H1 (cell line): ENCODE data around the gene ATP7A. TPM values are rescaled to one million over a fixed set of nuclear protein-coding genes. Genes with fewer than 3 reads are reported as not detected.

Experiments used
- BRCA1 ChIP-seq: IDR thresholded peaks from 2 replicates; pipeline ENCODE4 v1.6.1; 2012; ENCODE audit warnings: low read depth, low read length, improper control_type of control experiment
- CEBPB ChIP-seq: IDR thresholded peaks from 2 replicates; pipeline ENCODE4 v1.6.1; 2012; ENCODE audit warnings: low read depth, low read length
- CTBP2 ChIP-seq: IDR thresholded peaks from 2 replicates; pipeline ENCODE4 v1.7.0; 2011; ENCODE audit warnings: borderline replicate concordance, mild to moderate bottlenecking, moderate library complexity, mixed read lengths, low read length; ENCODE audit not compliant: insufficient read depth, insufficient read length
- GABPA ChIP-seq: IDR thresholded peaks from 2 replicates; pipeline ENCODE4 v1.6.1; 2011; ENCODE audit warnings: mild to moderate bottlenecking, low read length, moderate library complexity, borderline replicate concordance; ENCODE audit not compliant: insufficient read depth
- HDAC6 ChIP-seq: IDR thresholded peaks from one replicate; pipeline ENCODE4 v1.7.1; 2012; ENCODE audit warnings: low read depth, mild to moderate bottlenecking, inconsistent platforms, low read length, moderate library complexity
- JUND ChIP-seq: IDR thresholded peaks from 2 replicates; pipeline ENCODE4 v1.6.1; 2011; ENCODE audit warnings: mild to moderate bottlenecking, improper control_type of control experiment, low read length
- POU5F1 ChIP-seq: IDR thresholded peaks from 2 replicates; pipeline ENCODE4 v1.6.1; 2011; ENCODE audit warnings: low read depth, mild to moderate bottlenecking, low read length, moderate library complexity
- RAD21 ChIP-seq, 2 experiments: IDR thresholded peaks in 1 of 2; conservative IDR thresholded peaks in 1 of 2; 2 replicates each; pipeline ENCODE4 v1.6.1; 2011; ENCODE audit warnings: low read depth in 2 of 2, low read length in 2 of 2, improper control_type of control experiment in 1 of 2, inconsistent platforms in 1 of 2, mild to moderate bottlenecking in 1 of 2, moderate library complexity in 1 of 2
- polyA plus RNA-seq, 7 experiments: library from polyadenylated mRNA; depleted of rRNA in 3 of 7; stranded (reverse) in 5 of 7; unstranded in 2 of 7; fragments of >200 nt in 5 of 7; fragments of 200-250 nt in 2 of 7; gene quantifications; 1 replicate in 5 of 7; 2 replicates in 1 of 7; 4 replicates in 1 of 7; pipeline versions ENCODE4 v1.2.1 to v1.2.3, GENCODE V29; 2011 to 2013; ENCODE audit warnings: missing spikeins in 2 of 7, mixed read lengths in 2 of 7
- total RNA-seq: library from RNA; stranded (reverse); fragmentation: NEBNext Ultra II Directional; extraction: Animal tissue kit (Norgen Biotek cat#: 25700); gene quantifications from 2 replicates; pipeline ENCODE4 v1.2.1, GENCODE V29; 2021
- TF ChIP-seq, protein P1 (sequence below): fragments of 300-600 bp; sonication (generic); IDR thresholded peaks from 2 replicates; pipeline ENCODE4 v1.7.1; 2012; ENCODE audit warnings: low read length, moderate library complexity, mild to moderate bottlenecking, inconsistent platforms; ENCODE audit not compliant: insufficient replicate concordance
- TF ChIP-seq, protein P2 (sequence below): IDR thresholded peaks from 2 replicates; pipeline ENCODE4 v1.6.1; 2011; ENCODE audit warnings: low read depth, mild to moderate bottlenecking, low read length; ENCODE audit not compliant: insufficient read depth

Gene ATP7A
- total and polyA plus RNA-seq, 2 of the 8 experiments (the other 6 are each of a cell fraction or from before 2014, with no cell fraction given), result 0.73 to 2.8 TPM

DNA sequence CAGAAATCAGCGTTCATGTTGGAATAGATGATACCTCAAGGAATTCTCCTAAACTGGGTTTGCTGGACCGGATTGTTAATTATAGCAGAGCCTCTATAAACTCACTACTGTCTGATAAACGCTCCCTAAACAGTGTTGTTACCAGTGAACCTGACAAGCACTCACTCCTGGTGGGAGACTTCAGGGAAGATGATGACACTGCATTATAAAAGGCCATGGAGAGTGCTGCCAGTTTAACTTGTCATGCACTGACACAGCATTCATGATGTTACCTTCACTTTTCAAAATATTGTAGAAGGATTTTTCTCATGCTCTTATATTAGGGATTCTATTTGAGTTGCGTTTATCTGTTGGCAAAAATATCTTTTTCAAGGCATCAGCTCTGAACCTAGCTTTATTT is 135.9 kb downstream of the ATP7A start (continued):
- TF ChIP-seq, protein P1, sequence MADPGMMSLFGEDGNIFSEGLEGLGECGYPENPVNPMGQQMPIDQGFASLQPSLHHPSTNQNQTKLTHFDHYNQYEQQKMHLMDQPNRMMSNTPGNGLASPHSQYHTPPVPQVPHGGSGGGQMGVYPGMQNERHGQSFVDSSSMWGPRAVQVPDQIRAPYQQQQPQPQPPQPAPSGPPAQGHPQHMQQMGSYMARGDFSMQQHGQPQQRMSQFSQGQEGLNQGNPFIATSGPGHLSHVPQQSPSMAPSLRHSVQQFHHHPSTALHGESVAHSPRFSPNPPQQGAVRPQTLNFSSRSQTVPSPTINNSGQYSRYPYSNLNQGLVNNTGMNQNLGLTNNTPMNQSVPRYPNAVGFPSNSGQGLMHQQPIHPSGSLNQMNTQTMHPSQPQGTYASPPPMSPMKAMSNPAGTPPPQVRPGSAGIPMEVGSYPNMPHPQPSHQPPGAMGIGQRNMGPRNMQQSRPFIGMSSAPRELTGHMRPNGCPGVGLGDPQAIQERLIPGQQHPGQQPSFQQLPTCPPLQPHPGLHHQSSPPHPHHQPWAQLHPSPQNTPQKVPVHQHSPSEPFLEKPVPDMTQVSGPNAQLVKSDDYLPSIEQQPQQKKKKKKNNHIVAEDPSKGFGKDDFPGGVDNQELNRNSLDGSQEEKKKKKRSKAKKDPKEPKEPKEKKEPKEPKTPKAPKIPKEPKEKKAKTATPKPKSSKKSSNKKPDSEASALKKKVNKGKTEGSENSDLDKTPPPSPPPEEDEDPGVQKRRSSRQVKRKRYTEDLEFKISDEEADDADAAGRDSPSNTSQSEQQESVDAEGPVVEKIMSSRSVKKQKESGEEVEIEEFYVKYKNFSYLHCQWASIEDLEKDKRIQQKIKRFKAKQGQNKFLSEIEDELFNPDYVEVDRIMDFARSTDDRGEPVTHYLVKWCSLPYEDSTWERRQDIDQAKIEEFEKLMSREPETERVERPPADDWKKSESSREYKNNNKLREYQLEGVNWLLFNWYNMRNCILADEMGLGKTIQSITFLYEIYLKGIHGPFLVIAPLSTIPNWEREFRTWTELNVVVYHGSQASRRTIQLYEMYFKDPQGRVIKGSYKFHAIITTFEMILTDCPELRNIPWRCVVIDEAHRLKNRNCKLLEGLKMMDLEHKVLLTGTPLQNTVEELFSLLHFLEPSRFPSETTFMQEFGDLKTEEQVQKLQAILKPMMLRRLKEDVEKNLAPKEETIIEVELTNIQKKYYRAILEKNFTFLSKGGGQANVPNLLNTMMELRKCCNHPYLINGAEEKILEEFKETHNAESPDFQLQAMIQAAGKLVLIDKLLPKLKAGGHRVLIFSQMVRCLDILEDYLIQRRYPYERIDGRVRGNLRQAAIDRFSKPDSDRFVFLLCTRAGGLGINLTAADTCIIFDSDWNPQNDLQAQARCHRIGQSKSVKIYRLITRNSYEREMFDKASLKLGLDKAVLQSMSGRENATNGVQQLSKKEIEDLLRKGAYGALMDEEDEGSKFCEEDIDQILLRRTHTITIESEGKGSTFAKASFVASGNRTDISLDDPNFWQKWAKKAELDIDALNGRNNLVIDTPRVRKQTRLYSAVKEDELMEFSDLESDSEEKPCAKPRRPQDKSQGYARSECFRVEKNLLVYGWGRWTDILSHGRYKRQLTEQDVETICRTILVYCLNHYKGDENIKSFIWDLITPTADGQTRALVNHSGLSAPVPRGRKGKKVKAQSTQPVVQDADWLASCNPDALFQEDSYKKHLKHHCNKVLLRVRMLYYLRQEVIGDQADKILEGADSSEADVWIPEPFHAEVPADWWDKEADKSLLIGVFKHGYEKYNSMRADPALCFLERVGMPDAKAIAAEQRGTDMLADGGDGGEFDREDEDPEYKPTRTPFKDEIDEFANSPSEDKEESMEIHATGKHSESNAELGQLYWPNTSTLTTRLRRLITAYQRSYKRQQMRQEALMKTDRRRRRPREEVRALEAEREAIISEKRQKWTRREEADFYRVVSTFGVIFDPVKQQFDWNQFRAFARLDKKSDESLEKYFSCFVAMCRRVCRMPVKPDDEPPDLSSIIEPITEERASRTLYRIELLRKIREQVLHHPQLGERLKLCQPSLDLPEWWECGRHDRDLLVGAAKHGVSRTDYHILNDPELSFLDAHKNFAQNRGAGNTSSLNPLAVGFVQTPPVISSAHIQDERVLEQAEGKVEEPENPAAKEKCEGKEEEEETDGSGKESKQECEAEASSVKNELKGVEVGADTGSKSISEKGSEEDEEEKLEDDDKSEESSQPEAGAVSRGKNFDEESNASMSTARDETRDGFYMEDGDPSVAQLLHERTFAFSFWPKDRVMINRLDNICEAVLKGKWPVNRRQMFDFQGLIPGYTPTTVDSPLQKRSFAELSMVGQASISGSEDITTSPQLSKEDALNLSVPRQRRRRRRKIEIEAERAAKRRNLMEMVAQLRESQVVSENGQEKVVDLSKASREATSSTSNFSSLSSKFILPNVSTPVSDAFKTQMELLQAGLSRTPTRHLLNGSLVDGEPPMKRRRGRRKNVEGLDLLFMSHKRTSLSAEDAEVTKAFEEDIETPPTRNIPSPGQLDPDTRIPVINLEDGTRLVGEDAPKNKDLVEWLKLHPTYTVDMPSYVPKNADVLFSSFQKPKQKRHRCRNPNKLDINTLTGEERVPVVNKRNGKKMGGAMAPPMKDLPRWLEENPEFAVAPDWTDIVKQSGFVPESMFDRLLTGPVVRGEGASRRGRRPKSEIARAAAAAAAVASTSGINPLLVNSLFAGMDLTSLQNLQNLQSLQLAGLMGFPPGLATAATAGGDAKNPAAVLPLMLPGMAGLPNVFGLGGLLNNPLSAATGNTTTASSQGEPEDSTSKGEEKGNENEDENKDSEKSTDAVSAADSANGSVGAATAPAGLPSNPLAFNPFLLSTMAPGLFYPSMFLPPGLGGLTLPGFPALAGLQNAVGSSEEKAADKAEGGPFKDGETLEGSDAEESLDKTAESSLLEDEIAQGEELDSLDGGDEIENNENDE, result no peak
- no peak for TF ChIP-seq BRCA1
- no peak for TF ChIP-seq RAD21 (IDR thresholded peaks at IDR 0.05 in 1 of 2, conservative IDR thresholded peaks at IDR 0.05 in 1 of 2; ENCODE audit: low read depth in 2 of 2, low read length in 2 of 2)
- TF ChIP-seq JUND, result no peak
- TF ChIP-seq POU5F1, result no peak
- no peak for TF ChIP-seq HDAC6
- TF ChIP-seq, protein P2, sequence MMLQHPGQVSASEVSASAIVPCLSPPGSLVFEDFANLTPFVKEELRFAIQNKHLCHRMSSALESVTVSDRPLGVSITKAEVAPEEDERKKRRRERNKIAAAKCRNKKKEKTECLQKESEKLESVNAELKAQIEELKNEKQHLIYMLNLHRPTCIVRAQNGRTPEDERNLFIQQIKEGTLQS, result no peak
- TF ChIP-seq CEBPB, result no peak
- TF ChIP-seq GABPA, result no peak
- TF ChIP-seq CTBP2, result no peak
- TF ChIP-seq, all 59 proteins: peak for 0
